HG03469 (cell line): Measurements from ENCODE around the gene MYBPC1.
A peak's percentile ranks its signal among the peaks of the same experiment; 100 is the strongest.
"Not testable (repeated sequence)": the region's sequence is repeated elsewhere in the genome, so short reads cannot be mapped to it uniquely, and the experiment has no call there.

Experiments used
- ATAC-seq: cut with Tn5 transposase; IDR thresholded peaks from one replicate; pipeline ENCODE4 v1.9.1; 2021; ENCODE audit warnings: mild to moderate bottlenecking, moderate library complexity, moderate number of reproducible peaks; ENCODE audit not compliant: unreplicated experiment

MYBPC1 gene

DNA sequence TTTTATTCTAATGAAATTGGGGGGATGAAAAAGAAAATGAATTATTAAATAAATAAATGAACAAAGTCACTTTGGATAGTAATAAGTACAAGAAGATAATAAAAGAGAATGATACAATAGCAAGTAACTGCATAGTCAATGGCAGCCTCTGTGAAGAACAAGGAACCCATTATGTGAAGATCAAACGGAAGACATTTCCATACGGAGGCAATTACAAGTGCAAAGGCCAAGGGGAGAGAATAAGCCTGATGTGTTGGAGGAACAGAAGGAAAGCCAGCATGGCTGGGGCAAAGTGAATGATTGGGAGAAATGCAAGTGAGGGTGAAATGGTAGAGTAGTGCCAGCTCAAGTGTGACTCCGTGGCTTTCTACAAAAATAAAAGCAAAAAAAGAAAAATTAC lies 58.7 kb downstream of the MYBPC1 start:
- no peak for ATAC-seq

GRCh38 chr12:101654442-101654841 lies 59.7 kb downstream of the MYBPC1 start:
- ATAC-seq = no peak

- ATAC-seq = no peak
These were observed 60.6 kb downstream of the MYBPC1 start for GRCh38 chr12:101655393-101655792.

GRCh38 chr12:101660662-101661061 lies 65.9 kb downstream of the MYBPC1 start:
- ATAC-seq = not testable (repeated sequence)

DNA sequence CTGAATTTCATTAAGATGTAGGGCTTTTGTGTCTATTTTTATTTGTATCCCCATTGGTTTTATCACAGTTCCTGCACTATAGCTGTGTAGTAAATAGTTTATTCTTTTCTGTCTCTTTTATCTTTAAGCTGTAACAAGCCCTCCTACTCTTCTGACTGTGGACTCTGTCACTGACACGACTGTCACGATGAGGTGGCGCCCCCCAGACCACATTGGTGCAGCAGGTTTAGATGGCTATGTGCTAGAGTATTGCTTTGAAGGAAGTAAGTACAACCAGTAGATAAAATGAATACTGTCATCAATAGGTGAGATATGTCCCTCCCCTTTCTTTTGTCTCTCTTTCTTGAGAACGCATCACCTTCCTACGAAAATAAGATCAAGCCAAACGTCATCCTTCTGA lies 68.5 kb downstream of the MYBPC1 start:
- no peak for ATAC-seq

DNA sequence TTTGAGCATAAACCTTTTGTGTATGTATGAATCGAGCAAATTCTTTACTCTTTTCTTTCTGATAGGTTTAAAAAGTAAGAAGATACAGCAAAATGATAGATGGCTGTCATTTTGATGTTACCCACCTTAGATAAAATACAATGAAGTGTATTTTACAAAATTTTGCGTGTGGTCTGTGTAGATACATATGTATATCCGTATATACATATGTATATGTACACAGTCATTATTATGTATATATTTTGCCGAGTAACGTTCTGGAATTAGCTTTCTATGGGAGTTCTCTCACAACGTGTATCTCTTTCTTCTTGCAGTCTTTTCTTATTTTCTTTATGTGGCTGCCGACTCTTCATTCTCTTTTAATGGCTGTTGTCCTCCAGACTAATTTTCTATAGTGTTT lies 70.2 kb downstream of the MYBPC1 start:
- no peak for ATAC-seq

- no peak for ATAC-seq
These were observed 71.4 kb downstream of the MYBPC1 start for GRCh38 chr12:101666052-101666728.

- no peak for ATAC-seq
These were observed 72.8 kb downstream of the MYBPC1 start for GRCh38 chr12:101667591-101667990.

DNA sequence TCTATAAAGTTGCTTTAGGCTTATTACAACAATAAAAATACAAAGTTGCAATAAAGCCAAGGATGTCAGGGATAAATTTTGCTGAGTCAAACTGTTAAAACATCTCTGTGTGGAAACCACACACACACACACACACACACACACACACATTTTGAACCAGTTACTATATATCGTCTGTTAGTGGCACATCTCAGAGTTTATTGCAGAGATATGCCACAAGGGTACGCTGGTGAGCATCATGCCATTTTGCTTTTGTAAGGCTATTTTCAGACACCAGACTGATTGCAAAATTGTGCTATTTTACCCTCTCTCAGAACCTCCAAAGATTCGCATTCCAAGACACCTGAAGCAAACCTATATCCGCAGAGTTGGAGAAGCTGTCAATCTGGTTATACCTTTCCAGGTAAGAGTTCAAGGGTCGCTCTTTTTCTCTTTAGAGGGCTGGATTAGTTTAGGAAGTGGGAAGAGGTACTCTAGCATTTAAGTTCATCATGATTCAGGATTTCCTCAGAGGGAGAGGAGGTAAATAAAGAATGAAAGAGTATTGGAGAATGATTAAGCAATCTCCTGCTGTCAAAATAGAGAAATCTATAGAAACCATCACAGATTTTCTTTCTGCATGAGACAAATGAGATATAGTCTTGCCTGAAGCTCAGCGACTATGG lies 75.4 kb downstream of the MYBPC1 start:
- no peak for ATAC-seq

DNA sequence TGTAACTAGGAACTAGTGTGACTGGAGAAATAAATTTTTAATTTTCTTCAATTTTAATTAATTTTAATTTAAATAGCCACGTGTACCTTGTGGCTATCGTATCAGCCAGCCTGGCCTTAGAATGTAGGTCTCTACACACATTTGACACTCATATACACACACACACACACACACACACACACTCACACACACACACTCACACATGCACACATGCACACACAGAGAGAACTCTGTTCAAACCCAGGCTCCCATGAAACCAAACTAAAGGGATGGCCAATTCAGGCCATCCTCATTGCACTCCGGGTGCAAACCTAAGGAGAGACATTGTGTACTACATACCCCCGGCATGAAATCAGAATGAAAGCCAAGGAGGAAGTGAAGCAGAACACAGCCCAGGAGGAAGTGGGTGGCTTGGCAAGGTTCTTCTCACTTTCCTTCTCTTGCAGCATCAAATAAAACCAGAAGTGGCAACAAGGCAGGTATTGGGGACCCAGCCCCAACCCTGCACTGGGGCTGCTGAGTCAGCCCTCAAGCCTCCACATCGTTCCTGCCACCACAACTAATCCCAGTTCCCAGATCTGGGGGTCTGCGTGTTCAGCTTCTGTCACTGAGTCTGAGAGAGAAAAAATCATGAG lies 76.5 kb downstream of the MYBPC1 start:
- peak; percentile 86 for ATAC-seq

DNA sequence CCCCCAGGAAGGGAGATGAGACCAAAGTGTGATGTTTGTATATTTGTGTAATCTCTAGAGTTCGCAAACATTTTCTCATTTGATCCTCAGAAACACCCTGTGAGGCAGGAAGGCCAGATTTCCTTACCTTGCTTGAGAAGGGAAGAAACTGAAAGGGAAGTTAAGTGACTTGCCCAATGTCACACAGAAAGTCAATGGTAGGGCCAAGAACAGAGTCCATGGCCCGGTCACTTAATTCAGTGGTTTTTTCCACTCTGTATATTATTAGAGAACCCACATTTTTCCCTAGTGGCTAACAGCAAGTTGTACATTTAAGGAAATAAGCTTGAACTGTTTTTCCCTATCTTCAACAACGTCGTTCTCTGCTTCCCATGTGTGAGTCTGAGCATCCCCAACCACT lies 77.1 kb downstream of the MYBPC1 start:
- ATAC-seq = no peak

- no peak for ATAC-seq
These were observed 80.8 kb downstream of the MYBPC1 start for GRCh38 chr12:101675555-101675954.

DNA sequence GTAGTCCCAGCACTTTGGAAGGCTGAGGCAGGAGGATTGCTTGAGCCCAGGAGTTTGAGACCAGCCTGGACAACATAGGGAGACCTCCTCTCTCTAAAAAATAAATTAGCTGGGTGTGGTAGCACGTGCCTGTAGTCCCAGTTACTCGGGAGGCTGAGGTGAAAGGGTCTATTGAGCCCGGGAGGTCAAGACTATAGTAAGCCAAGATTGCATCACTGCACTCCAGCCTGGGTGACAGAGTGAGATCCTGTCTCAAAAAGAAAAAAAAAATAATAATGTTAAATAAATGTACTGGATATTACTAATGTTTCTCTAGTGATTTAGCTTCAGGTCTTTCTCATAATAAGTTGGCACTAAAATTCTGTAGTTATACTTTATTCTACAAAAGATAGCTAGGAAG lies 81.7 kb downstream of the MYBPC1 start:
- ATAC-seq = not testable (repeated sequence)

- ATAC-seq = no peak
These were observed 83.3 kb downstream of the MYBPC1 start for GRCh38 chr12:101678081-101678480.

- ATAC-seq = no peak
These were observed 85.5 kb downstream of the MYBPC1 start for GRCh38 chr12:101680240-101680639.

DNA sequence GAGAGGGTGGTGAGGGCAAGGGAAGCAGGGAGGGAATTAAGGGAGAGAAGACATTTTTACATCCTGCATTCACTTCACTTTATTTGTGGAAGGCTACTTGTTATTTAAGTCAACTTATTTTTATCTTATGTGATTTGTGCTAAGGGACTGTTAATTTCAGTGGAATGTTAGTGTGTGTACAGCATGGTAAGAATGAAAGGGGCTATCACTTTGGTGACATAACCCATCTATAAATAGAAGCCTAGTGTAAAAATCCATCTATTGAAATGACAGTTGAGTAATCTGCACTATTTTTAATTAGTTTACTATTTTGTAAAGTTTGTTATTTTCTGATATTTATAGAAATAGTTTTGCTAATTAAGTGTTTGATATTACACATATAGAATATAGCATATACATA lies 85.9 kb downstream of the MYBPC1 start:
- ATAC-seq = no peak

DNA sequence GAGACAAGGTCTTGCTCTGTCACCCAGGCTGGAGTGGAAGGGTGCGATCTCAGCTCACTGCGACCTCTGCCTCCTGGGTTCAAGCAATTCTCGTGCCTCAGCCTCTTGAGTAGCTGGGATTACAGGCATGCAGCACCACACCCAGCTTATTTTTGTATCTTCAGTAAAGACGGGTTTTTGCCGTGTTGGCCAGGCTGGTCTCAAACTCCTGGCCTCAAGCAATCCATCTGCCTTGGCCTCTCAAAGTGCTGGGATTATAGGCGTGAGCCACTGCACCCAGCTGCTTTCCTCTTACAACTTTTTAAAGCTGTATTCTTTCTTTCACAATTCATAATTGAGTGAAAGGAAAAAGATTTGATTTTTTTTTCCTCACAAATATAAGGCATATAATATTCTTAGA lies 86.9 kb downstream of the MYBPC1 start:
- ATAC-seq = not testable (repeated sequence)

GRCh38 chr12:101685092-101685491 lies 90.3 kb downstream of the MYBPC1 start:
- ATAC-seq = no peak

DNA sequence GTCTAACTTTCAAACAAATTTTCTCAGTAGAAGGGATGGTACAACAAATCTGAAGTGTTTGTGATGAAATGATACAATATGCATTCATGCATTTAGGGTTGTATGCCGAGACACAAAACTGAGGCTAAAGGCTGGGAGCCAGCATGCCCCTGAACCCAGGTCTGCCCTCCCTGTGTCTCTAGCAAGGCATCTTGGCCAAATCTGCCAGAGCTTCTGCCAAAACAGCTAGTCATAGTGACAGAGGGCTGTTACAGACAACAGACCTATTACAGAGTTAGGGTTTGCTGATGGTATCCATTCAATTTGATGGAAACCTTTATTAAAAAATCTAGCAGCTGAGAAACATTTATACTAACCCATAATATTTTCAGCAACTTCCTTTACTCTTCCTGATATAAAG lies 91.4 kb downstream of the MYBPC1 start:
- no peak for ATAC-seq

DNA sequence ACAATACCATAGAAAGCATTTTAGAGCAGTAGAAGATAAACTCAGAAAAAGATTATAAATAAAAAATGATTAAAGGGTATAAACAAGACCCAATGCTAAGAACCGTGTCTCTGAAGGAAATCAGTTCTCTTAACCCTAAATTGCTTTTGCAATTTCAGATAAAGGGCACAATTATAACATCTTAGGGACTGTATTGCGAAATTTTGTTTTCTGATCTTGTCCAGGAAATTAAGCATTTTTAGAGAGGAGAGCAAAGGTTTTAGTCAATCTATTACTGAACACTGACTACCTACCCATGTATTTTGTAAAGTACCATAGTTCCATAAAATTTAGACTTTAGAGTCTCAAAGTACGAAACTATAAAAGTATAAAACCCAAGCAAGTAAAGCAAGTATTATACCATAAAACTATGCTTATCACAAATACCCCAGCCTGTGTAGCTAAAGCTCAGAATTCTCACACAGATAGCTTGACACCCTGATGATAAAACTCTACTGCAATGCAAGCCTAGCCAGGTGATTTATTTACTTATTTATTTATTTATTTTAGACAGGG lies 95.8 kb downstream of the MYBPC1 start:
- ATAC-seq = no peak

DNA sequence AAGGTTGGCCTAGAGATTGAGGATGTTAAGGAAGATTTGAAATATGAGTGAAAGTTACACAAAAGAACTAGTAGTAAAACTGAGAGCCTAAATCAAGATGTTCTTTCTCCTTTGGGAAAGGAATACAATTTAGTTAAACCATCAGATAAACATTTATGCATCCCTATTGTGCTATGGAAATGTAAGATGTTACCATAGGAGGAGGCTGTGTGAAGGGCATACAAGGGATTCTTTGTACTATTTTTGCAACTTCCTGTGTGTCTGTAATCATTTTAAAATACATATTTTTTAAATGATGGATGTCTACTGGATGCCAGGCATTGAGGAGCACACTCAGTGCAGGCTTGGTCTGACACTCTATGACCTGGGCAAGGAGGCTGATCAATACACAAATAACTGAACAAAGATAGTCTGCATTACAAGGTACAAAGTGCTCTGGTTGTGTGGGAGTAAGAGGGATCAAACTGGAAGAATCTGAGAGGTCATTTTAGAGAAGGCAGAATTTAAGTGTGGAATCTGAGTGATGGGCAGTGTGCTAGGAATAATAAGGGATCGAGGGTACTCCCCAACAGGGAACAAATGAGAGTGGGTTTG lies 96.8 kb downstream of the MYBPC1 start:
- ATAC-seq = no peak
